Measurements from ENCODE around the gene CAMSAP3.

GRCh38 chr19:7547159-7547558, 48.5 kb upstream of the CAMSAP3 start:
- TF ChIP-seq, protein P1, sequence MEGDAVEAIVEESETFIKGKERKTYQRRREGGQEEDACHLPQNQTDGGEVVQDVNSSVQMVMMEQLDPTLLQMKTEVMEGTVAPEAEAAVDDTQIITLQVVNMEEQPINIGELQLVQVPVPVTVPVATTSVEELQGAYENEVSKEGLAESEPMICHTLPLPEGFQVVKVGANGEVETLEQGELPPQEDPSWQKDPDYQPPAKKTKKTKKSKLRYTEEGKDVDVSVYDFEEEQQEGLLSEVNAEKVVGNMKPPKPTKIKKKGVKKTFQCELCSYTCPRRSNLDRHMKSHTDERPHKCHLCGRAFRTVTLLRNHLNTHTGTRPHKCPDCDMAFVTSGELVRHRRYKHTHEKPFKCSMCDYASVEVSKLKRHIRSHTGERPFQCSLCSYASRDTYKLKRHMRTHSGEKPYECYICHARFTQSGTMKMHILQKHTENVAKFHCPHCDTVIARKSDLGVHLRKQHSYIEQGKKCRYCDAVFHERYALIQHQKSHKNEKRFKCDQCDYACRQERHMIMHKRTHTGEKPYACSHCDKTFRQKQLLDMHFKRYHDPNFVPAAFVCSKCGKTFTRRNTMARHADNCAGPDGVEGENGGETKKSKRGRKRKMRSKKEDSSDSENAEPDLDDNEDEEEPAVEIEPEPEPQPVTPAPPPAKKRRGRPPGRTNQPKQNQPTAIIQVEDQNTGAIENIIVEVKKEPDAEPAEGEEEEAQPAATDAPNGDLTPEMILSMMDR (IDR thresholded peaks at IDR 0.05; ENCODE audit: low read length), result no peak
- no peak for TF ChIP-seq EZH2 (optimal IDR thresholded peaks at IDR 0.05; ENCODE audit: low read depth, low read length)
- TF ChIP-seq EZH2phosphoT487 (IDR thresholded peaks at IDR 0.05; ENCODE audit: low read length), result no peak

Measured in MM.1S (cell line).